ENCODE data around the gene CTSL.

GRCh38 chr9:87751423-87751822, 25.5 kb downstream of the CTSL start:
- TF ChIP-seq, protein P1, sequence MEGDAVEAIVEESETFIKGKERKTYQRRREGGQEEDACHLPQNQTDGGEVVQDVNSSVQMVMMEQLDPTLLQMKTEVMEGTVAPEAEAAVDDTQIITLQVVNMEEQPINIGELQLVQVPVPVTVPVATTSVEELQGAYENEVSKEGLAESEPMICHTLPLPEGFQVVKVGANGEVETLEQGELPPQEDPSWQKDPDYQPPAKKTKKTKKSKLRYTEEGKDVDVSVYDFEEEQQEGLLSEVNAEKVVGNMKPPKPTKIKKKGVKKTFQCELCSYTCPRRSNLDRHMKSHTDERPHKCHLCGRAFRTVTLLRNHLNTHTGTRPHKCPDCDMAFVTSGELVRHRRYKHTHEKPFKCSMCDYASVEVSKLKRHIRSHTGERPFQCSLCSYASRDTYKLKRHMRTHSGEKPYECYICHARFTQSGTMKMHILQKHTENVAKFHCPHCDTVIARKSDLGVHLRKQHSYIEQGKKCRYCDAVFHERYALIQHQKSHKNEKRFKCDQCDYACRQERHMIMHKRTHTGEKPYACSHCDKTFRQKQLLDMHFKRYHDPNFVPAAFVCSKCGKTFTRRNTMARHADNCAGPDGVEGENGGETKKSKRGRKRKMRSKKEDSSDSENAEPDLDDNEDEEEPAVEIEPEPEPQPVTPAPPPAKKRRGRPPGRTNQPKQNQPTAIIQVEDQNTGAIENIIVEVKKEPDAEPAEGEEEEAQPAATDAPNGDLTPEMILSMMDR (IDR thresholded peaks at IDR 0.05; ENCODE audit: borderline replicate concordance, extremely low read depth, low read length, poor library complexity, severe bottlenecking): no peak
- TF ChIP-seq EZH2 (IDR thresholded peaks at IDR 0.05; ENCODE audit: borderline replicate concordance, low read depth, low read length, severe bottlenecking): no peak

Measured in DND-41 (cell line).